SK-N-MC (cell line): ENCODE measurements around the gene CDH4.

Experiments used
- EZH2 ChIP-seq: fragments of 200-600 bp; sonication (generic); IDR thresholded peaks from one replicate; pipeline ENCODE4 v1.6.1; 2017; ENCODE audit warnings: antibody characterized with exemption
- POLR2AphosphoS5 ChIP-seq: IDR thresholded peaks from 2 replicates; pipeline ENCODE4 v1.6.1; 2012; ENCODE audit warnings: mild to moderate bottlenecking, low read depth, low read length, borderline replicate concordance

GRCh38 chr20:61350500-61351250 is 98.6 kb downstream of the CDH4 start:
- TF ChIP-seq POLR2AphosphoS5 (no peak), EZH2 (no peak)
